RWPE1 (cell line): Measurements from ENCODE around the gene DDX51.

Experiments
- CTCF ChIA-PET: fragments of 350-600 bp; sonication (Branson Sonifier 250); formaldehyde crosslinking; extraction: SDS; loops from one replicate; lab custom pipeline; 2021; lab: Yijun Ruan, JAX
- POLR2A ChIA-PET: fragments of 400-600 bp; formaldehyde crosslinking; extraction: SDS; loops from one replicate; lab custom pipeline; 2020; ENCODE audit warnings: antibody characterized with exemption; ENCODE audit not compliant: low non-redundant PET; lab: Yijun Ruan, JAX
- DNase-seq: peaks from one replicate; pipeline ENCODE4 v3.0.0; 2012; ENCODE audit warnings: low spot score
- H3K27ac ChIP-seq: fragments of 450-650 bp; 2 replicates; pipeline ENCODE4 v1.5.1; 2017
- TF ChIP-seq, protein P1 (sequence below): fragments of 450-650 bp; conservative IDR thresholded peaks from 2 replicates; pipeline ENCODE4 v1.5.1; 2017; ENCODE audit warnings: low read depth, mild to moderate bottlenecking

DDX51 gene

DNA sequence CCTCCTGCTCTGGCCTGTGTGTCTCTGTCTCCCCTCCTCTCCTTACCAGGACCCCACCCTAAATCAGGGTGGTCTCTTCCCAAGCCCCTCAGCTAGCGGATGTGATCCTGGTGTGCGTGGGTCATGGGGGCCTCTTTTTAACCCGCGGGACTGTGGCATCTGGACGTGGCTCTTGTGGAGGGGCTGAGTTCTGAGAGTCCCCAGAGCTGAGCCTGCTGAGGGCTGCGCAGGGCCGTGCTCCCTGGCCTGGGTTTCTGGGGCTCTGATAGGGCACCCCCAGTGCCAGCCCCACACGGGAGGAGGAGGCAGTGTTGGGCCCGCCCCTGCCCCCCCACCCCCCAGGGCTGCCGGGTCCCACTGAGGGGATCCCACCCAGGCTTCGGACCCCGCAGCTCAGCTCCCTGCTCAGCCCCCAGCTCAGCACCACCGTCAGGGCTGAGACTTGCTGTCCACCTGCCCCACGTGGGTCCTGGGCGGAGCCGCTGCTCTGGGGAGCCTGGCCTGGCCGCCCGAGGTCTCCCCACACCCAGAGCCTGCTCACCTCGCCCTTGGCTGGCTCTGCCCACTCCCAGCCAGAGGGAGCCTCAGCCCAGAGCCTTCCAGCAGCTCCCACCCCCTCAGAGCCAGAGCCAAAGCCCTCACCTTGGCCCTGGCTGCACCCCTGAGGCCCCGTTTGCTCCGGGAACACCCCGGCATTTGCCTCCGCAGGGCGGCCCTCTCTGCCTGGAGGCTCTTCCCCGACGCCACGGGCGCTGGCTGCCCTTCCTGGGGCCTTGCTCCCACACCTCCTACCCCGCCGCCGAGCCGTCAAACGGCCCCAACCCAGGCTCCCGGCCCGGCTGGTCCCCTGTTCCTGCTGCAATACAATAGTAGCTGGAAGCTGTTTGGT is 31.6 kb upstream of the DDX51 start:
- POLR2A ChIA-PET: no interaction called here
- TF ChIP-seq, protein P1, sequence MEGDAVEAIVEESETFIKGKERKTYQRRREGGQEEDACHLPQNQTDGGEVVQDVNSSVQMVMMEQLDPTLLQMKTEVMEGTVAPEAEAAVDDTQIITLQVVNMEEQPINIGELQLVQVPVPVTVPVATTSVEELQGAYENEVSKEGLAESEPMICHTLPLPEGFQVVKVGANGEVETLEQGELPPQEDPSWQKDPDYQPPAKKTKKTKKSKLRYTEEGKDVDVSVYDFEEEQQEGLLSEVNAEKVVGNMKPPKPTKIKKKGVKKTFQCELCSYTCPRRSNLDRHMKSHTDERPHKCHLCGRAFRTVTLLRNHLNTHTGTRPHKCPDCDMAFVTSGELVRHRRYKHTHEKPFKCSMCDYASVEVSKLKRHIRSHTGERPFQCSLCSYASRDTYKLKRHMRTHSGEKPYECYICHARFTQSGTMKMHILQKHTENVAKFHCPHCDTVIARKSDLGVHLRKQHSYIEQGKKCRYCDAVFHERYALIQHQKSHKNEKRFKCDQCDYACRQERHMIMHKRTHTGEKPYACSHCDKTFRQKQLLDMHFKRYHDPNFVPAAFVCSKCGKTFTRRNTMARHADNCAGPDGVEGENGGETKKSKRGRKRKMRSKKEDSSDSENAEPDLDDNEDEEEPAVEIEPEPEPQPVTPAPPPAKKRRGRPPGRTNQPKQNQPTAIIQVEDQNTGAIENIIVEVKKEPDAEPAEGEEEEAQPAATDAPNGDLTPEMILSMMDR: no peak
- CTCF ChIA-PET: interaction anchor here (0.7 kb wide), 1 partner anchor 13 kb away, joined by 3 read pairs; no protein-coding TSS in a partner anchor
- H3K27ac ChIP-seq: no peak overlapping the region
- DNase-seq: no peak

DNA sequence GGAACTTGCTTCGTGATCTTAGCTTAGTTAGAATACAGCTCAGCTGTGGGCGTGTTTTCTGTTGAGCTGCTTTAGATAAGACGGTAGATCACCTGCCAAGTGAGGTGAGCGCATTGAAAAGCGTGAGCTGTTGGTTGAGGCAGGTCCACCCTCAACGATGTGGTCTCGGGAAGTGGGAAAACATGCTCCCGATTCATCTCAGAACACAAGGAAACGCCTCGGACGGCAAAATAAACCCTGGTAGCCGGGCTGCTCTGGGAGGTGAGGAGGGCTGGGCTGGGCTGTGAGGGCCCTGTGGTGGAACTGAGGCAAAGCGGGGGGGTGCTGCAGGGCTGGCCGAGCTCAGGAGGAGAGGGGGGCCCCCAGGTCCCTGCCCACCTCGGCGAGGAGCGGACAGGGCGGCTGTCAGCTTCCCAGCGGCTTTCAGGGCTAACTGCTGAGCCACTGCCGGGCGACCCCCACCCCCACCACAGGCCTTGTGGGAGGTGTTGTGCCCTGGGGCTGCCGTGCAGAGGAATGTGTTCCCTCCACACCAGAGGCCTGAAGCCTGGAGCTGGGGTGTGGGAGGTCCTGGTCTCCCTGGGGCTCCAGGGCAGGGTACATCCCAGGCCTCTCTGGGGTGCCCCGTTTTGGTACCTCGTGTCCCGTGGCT is 30.8 kb upstream of the DDX51 start:
- POLR2A ChIA-PET: no interaction called here

DNA sequence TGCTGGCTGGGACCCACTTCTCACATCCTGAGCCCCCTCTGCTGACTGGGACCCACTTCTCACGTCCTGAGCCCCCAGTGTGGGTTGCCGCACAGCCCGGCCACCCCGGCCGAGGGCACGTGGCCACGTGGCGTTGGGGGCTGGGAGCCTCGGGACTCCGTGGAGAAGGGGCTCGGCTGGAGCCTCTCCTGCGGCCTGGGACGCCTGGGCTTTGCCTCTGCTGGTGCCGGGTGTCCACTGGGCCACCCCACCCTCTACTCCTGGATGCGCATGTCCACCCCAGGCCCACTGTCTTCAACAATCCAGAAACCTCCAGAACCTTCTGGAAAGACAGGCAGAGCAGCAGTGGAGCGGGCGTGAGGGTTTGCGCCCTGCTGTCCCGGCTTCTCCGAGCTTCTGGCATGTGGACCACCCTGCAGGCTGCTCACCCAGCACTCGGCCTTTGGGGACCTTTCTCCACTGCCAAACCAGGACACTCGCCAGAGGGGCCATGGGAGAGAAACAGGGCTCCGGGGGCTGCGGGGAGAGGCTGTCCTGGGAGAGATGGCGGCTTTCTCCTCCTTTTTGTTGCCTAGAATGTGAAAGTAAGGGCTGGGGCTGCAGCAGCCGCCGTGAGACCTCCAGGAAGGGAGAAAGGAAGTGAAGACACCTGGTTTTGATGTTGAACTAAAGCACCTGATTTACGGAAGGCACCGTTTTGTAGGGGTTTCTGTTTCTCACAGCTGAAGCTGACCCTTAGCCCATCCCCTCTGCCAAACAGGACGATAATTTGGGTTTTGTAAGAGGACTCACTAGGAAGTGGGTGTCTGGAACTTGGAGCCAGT is 30.1 kb upstream of the DDX51 start:
- ChIA-PET CTCF (no interaction called here), POLR2A (no interaction called here)
- TF ChIP-seq, protein P1: no peak

More for the DNA sequence above, 30.8 kb upstream of the DDX51 start:
- no peak for DNase-seq
- CTCF ChIA-PET: no interaction called here
- TF ChIP-seq, protein P1: no peak
- H3K27ac ChIP-seq: no peak overlapping the region

DNA sequence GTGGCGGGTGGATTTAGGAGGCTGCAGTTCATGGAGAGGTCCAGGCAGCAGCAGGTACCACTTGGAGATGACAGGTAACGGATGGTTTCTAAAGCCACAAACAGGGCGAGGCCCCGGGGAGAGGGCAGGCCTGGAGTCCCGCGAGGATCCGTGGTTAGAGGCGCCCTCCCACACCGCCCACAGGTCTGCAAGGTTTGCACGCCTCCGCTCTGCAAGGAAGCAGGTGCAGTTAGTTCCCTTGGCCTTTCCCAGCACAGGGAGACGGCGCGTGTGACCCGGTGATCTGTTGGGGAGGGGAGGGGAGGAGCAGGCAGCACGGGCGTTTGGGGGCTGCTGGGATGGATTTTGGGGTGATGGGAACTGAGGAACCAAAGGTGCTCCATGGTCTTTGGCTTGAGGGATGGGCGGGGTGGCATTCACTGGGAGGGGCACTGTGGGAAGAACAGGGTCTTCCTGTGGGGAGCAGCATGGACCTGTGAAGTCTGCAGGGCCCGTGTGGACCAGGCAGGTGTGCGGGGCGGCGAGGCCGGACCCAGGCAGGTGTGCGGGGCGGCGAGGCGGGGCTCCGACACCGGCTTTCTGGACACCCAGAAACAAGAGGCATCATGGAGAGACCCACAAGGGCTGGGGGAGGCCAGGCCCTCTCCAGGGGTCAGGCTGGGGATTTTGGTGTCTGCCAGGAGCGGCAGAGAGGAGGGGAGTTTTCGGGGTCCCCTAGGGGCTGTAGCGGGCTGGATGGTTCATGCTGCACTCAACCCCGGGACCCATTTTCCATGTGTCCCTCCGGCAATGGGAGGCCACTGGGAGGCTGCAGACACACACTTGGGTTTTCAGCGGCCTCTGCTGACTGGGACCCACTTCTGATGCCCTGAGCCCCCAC is 29.3 kb upstream of the DDX51 start:
- no peak overlapping the region for H3K27ac ChIP-seq
- DNase-seq: no peak
- TF ChIP-seq, protein P1: no peak
- CTCF ChIA-PET: interaction anchor here (0.6 kb wide), 1 partner anchor 183 kb away, joined by 5 read pairs; no protein-coding TSS in a partner anchor
- POLR2A ChIA-PET: no interaction called here

More for the DNA sequence above, 30.1 kb upstream of the DDX51 start:
- H3K27ac ChIP-seq: no peak overlapping the region
- no peak for DNase-seq

DNA sequence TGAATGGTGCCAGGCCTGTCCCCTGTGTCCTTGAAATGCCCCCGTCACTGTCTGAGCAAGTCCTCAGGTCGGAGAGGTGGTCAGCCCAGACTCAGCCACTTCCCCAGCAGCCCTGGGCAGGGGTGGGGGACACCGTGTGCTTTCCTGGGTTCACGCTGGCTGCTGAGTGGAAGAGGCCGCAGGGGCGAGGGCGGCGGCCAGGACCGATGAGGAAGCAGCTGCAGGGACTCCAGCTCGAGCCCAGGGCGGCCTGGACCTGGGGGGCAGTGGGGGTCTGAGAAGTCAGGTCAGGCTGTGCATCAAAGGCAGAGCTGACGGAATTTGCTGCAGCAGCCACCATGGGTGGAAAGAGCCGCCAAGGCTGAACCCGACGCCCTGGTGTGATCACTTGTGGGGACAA is 28.5 kb upstream of the DDX51 start:
- ChIA-PET CTCF (interaction anchor here (0.6 kb wide), 1 partner anchor 184 kb away, joined by 5 read pairs; no protein-coding TSS in a partner anchor), POLR2A (no interaction called here)
- H3K27ac ChIP-seq: no peak overlapping the region
- TF ChIP-seq, protein P1: no peak
- DNase-seq: no peak
